Activated CD8-positive, alpha-beta T cell treated with anti-CD3 and anti-CD28 coated beads for 36 hours (primary cell): ENCODE results near the gene NINL. TPM values are rescaled to one million over a fixed set of nuclear protein-coding genes. Genes with fewer than 3 reads are reported as not detected.

Experiments
- ATAC-seq: fragments of 200-7000 bp; cut with Tn5 transposase; one replicate; pipeline ENCODE4 v1.10.0; 2021; ENCODE audit warnings: mild to moderate bottlenecking, moderate library complexity
- CTCF ChIA-PET: fragments of 350-600 bp; sonication (Branson Sonifier 250); formaldehyde crosslinking; loops from one replicate; lab custom pipeline; 2021; ENCODE audit warnings: antibody characterized with exemption; lab: Charles Lee
- POLR2A ChIA-PET: fragments of 350-600 bp; sonication (Branson Sonifier 250); formaldehyde crosslinking; loops from one replicate; lab custom pipeline; 2021; ENCODE audit warnings: antibody characterized with exemption; lab: Charles Lee
- DNase-seq: peaks from one replicate; pipeline ENCODE4 v3.0.0-alpha.2; 2020
- H3K27ac Mint-ChIP-seq: one replicate; pipeline ENCODE4 v1.8.0; 2021; ENCODE audit warnings: mild to moderate bottlenecking, mixed read lengths
- H3K27me3 Mint-ChIP-seq: one replicate; pipeline ENCODE4 v1.8.0; 2021; ENCODE audit warnings: mixed read lengths
- H3K36me3 Mint-ChIP-seq: one replicate; pipeline ENCODE4 v1.8.0; 2021; ENCODE audit warnings: low read depth, mixed read lengths
- H3K4me1 Mint-ChIP-seq: one replicate; pipeline ENCODE4 v1.8.0; 2021; ENCODE audit warnings: low read depth, mixed read lengths
- H3K4me3 Mint-ChIP-seq: one replicate; pipeline ENCODE4 v1.8.0; 2021; ENCODE audit warnings: mild to moderate bottlenecking, moderate library complexity, mixed read lengths
- H3K9me3 Mint-ChIP-seq: one replicate; pipeline ENCODE4 v1.8.0; 2021; ENCODE audit warnings: mixed read lengths
- CTCF ChIP-seq: fragments of 200-600 bp; IDR thresholded peaks from one replicate; pipeline ENCODE4 v1.8.0; 2022; ENCODE audit warnings: antibody characterized with exemption, mild to moderate bottlenecking
- intact Hi-C: fragments of 100-400 bp; cut with micrococcal nuclease; formaldehyde crosslinking; loops from one replicate; pipeline ENCODE4 v1.10.0; 2022
- total RNA-seq, 2 experiments: library from RNA; stranded (reverse); gene quantifications; one replicate each; pipeline ENCODE4 v1.2.3, GENCODE V29; 2021

Gene NINL
- total RNA-seq, 2 experiments from 2014 or later: 2.3 to 4.1 TPM

- H3K27ac Mint-ChIP-seq: no peak overlapping the region
- no peak for ATAC-seq
Measured at GRCh38 chr20:25485872-25486271, 99.5 kb downstream of the NINL start.

GRCh38 chr20:25484911-25485511 lies 100.3 kb downstream of the NINL start:
- no peak for ATAC-seq

More at GRCh38 chr20:25485872-25486271, 99.5 kb downstream of the NINL start:
- Mint-ChIP-seq H3K9me3 (no peaks in the 10 kb centered on the region), H3K36me3 (no peaks in the 10 kb centered on the region), H3K27me3 (no peaks in the 10 kb centered on the region), H3K4me1 (peaks cover 24% of the 10 kb centered on the region), H3K4me3 (no peak overlapping the region)
- TF ChIP-seq CTCF: no peak
- CTCF ChIA-PET: interaction anchor here (0.6 kb wide), 1 partner anchor 727 kb away, joined by 3 read pairs; no protein-coding TSS in a partner anchor
- POLR2A ChIA-PET: no interaction called here
- intact Hi-C loops: loop anchor here (10.0 kb wide), 1 partner anchor 99 kb away; the partner anchor contains the start of gene NINL
- DNase-seq: no peak

GRCh38 chr20:25484224-25484846 lies 101.0 kb downstream of the NINL start:
- POLR2A ChIA-PET: no interaction called here
- no peaks in the 10 kb centered on the region for H3K9me3 Mint-ChIP-seq
- no peak overlapping the region for H3K27ac Mint-ChIP-seq
- H3K36me3 Mint-ChIP-seq: no peaks in the 10 kb centered on the region
- H3K27me3 Mint-ChIP-seq: no peaks in the 10 kb centered on the region
- ATAC-seq (no peak), DNase-seq (no peak)
- intact Hi-C loops: loop anchor here (10.0 kb wide), 1 partner anchor 100 kb away; the partner anchor contains the start of gene NINL
- CTCF ChIA-PET: no interaction called here
- TF ChIP-seq CTCF: no peak
- H3K4me3 Mint-ChIP-seq: no peak overlapping the region
- H3K4me1 Mint-ChIP-seq: peaks cover 24% of the 10 kb centered on the region

More at GRCh38 chr20:25484911-25485511, 100.3 kb downstream of the NINL start:
- no peak for TF ChIP-seq CTCF
- intact Hi-C loops: loop anchor here (10.0 kb wide), 1 partner anchor 100 kb away; the partner anchor contains the start of gene NINL
- H3K27me3 Mint-ChIP-seq: no peaks in the 10 kb centered on the region
- no peak for DNase-seq
- H3K4me3 Mint-ChIP-seq: no peak overlapping the region
- CTCF ChIA-PET: no interaction called here
- H3K9me3 Mint-ChIP-seq: no peaks in the 10 kb centered on the region
- POLR2A ChIA-PET: no interaction called here
- no peaks in the 10 kb centered on the region for H3K36me3 Mint-ChIP-seq
- no peak overlapping the region for H3K27ac Mint-ChIP-seq
- peaks cover 24% of the 10 kb centered on the region for H3K4me1 Mint-ChIP-seq

GRCh38 chr20:25483431-25484132 lies 101.7 kb downstream of the NINL start:
- Mint-ChIP-seq H3K9me3 (no peaks in the 10 kb centered on the region), H3K27me3 (no peaks in the 10 kb centered on the region), H3K36me3 (no peaks in the 10 kb centered on the region), H3K4me3 (no peak overlapping the region), H3K4me1 (peaks cover 24% of the 10 kb centered on the region), H3K27ac (no peak overlapping the region)
- CTCF ChIA-PET: no interaction called here
- POLR2A ChIA-PET: no interaction called here
- DNase-seq (no peak), ATAC-seq (no peak)
- no peak for TF ChIP-seq CTCF
- intact Hi-C loops: loop anchor here (10.0 kb wide), 1 partner anchor 101 kb away; the partner anchor contains the start of gene NINL
